Measurements from ENCODE around the gene CACNA2D2. TPM values are rescaled to one million over a fixed set of nuclear protein-coding genes. Genes with fewer than 3 reads are reported as not detected.
A peak's percentile ranks its signal among the peaks of the same experiment; 100 is the strongest.

The CACNA2D2 gene
- total and polyA plus RNA-seq, 2 donors (not counting 1 experiment from before 2014, with no cell fraction given), result 0.06 TPM; not detected in 1

GRCh38 chr3:50442945-50443579, 60.4 kb downstream of the CACNA2D2 start:
- H3K36me3 ChIP-seq (ENCODE audit: control insufficient read depth, insufficient read depth, low read length), result no peaks in the 10 kb centered on the region
- peaks cover 9% of the 10 kb centered on the region for H3K27me3 ChIP-seq (ENCODE audit: control insufficient read depth, insufficient read depth, low read length)
- DNase-seq (ENCODE audit: low read depth in 2 of 2), result no peak
- no peak overlapping the region for H3K4me2 ChIP-seq (ENCODE audit: extremely low read depth, insufficient read depth, low read length)
- H3K9me3 ChIP-seq (ENCODE audit: control insufficient read depth, insufficient read depth, low read depth, low read length), result no peaks in the 10 kb centered on the region
- H3K4me3 ChIP-seq (replicated peaks in 1 of 4; ENCODE audit: control extremely low read depth in 1 of 4, insufficient read depth in 1 of 4, low read depth in 3 of 4, low read length in 4 of 4), result no peak overlapping the region
- no peak overlapping the region for H2AFZ ChIP-seq (ENCODE audit: low read length)
- H4K20me1 ChIP-seq (ENCODE audit: control insufficient read depth, extremely low read depth, insufficient read depth, low read length), result no peaks in the 10 kb centered on the region
- H3K9ac ChIP-seq (ENCODE audit: insufficient read depth, low read length), result no peak overlapping the region
- no peak overlapping the region for H3K27ac ChIP-seq (ENCODE audit: insufficient read depth, low read length)
- no peaks in the 10 kb centered on the region for H3K4me1 ChIP-seq (ENCODE audit: control insufficient read depth, extremely low read depth, insufficient read depth, low read length)
- TF ChIP-seq CTCF (conservative IDR thresholded peaks at IDR 0.05 in 1 of 2, IDR thresholded peaks at IDR 0.05 in 1 of 2; ENCODE audit: low read depth in 1 of 2, low read length in 2 of 2) (no peak), EZH2 (IDR thresholded peaks at IDR 0.05; ENCODE audit: low read length, missing control alignments) (no peak)
- H3K79me2 ChIP-seq (ENCODE audit: control insufficient read depth, insufficient read depth, low read length), result no peaks in the 10 kb centered on the region

- Histone ChIP-seq H4K20me1 (ENCODE audit: control insufficient read depth, extremely low read depth, insufficient read depth, low read length) (no peaks in the 10 kb centered on the region), H3K9ac (ENCODE audit: insufficient read depth, low read length) (no peak overlapping the region), H2AFZ (ENCODE audit: low read length) (no peak overlapping the region), H3K4me3 (replicated peaks in 1 of 4; ENCODE audit: control extremely low read depth in 1 of 4, insufficient read depth in 1 of 4, low read depth in 3 of 4, low read length in 4 of 4) (no peak overlapping the region), H3K4me1 (ENCODE audit: control insufficient read depth, extremely low read depth, insufficient read depth, low read length) (no peaks in the 10 kb centered on the region), H3K9me3 (ENCODE audit: control insufficient read depth, insufficient read depth, low read depth, low read length) (no peaks in the 10 kb centered on the region), H3K4me2 (ENCODE audit: extremely low read depth, insufficient read depth, low read length) (no peak overlapping the region), H3K79me2 (ENCODE audit: control insufficient read depth, insufficient read depth, low read length) (no peaks in the 10 kb centered on the region), H3K27ac (ENCODE audit: insufficient read depth, low read length) (no peak overlapping the region), H3K27me3 (ENCODE audit: control insufficient read depth, insufficient read depth, low read length) (peaks cover 16% of the 10 kb centered on the region), H3K36me3 (ENCODE audit: control insufficient read depth, insufficient read depth, low read length) (no peaks in the 10 kb centered on the region)
- DNase-seq (ENCODE audit: low read depth in 2 of 2), result no peak
- TF ChIP-seq EZH2 (IDR thresholded peaks at IDR 0.05; ENCODE audit: low read length, missing control alignments) (no peak), CTCF (conservative IDR thresholded peaks at IDR 0.05 in 1 of 2, IDR thresholded peaks at IDR 0.05 in 1 of 2; ENCODE audit: low read depth in 1 of 2, low read length in 2 of 2) (no peak)
These were observed 61.8 kb downstream of the CACNA2D2 start for GRCh38 chr3:50441424-50442217.

- H3K27me3 ChIP-seq (ENCODE audit: control insufficient read depth, insufficient read depth, low read length), result peaks cover 7% of the 10 kb centered on the region
- H3K4me2 ChIP-seq (ENCODE audit: extremely low read depth, insufficient read depth, low read length), result no peak overlapping the region
- H2AFZ ChIP-seq (ENCODE audit: low read length), result no peak overlapping the region
- H3K4me3 ChIP-seq (replicated peaks in 1 of 4; ENCODE audit: control extremely low read depth in 1 of 4, insufficient read depth in 1 of 4, low read depth in 3 of 4, low read length in 4 of 4), result no peak overlapping the region
- no peak overlapping the region for H3K9ac ChIP-seq (ENCODE audit: insufficient read depth, low read length)
- no peaks in the 10 kb centered on the region for H3K36me3 ChIP-seq (ENCODE audit: control insufficient read depth, insufficient read depth, low read length)
- DNase-seq (ENCODE audit: low read depth in 2 of 2), result peak; percentile 6 to 7
- H4K20me1 ChIP-seq (ENCODE audit: control insufficient read depth, extremely low read depth, insufficient read depth, low read length), result no peaks in the 10 kb centered on the region
- no peaks in the 10 kb centered on the region for H3K9me3 ChIP-seq (ENCODE audit: control insufficient read depth, insufficient read depth, low read depth, low read length)
- H3K79me2 ChIP-seq (ENCODE audit: control insufficient read depth, insufficient read depth, low read length), result no peaks in the 10 kb centered on the region
- H3K4me1 ChIP-seq (ENCODE audit: control insufficient read depth, extremely low read depth, insufficient read depth, low read length), result no peaks in the 10 kb centered on the region
- H3K27ac ChIP-seq (ENCODE audit: insufficient read depth, low read length), result no peak overlapping the region
- peak; percentile 56 to 64 for TF ChIP-seq CTCF (conservative IDR thresholded peaks at IDR 0.05 in 1 of 2, IDR thresholded peaks at IDR 0.05 in 1 of 2; ENCODE audit: low read depth in 1 of 2, low read length in 2 of 2)
- no peak for TF ChIP-seq EZH2 (IDR thresholded peaks at IDR 0.05; ENCODE audit: low read length, missing control alignments)
These were observed 67.2 kb downstream of the CACNA2D2 start for GRCh38 chr3:50436114-50436674.

Data from fibroblast of lung (primary cell).